SK-N-SH (cell line): ENCODE measurements around the gene GRK1.

Source experiments
- CTCF ChIP-seq: fragments of 200-600 bp; sonication (generic); IDR thresholded peaks from 2 replicates; pipeline ENCODE4 v1.6.1; 2017; ENCODE audit warnings: antibody characterized with exemption, mild to moderate bottlenecking, moderate library complexity
- GABPA ChIP-seq: IDR thresholded peaks from 2 replicates; pipeline ENCODE4 v1.4.0; 2012; ENCODE audit warnings: low read depth, mild to moderate bottlenecking
- IRF3 ChIP-seq: fragments of 150-350 bp; IDR thresholded peaks from 2 replicates; pipeline ENCODE4 v1.6.1; 2016; ENCODE audit warnings: mild to moderate bottlenecking, low read depth, low read length
- MXI1 ChIP-seq: IDR thresholded peaks from 2 replicates; pipeline ENCODE4 v1.6.1; 2012; ENCODE audit warnings: mild to moderate bottlenecking, low read depth, low read length, improper control_type of control experiment
- PBX3 ChIP-seq: IDR thresholded peaks from 2 replicates; pipeline ENCODE4; 2012
- RAD21 ChIP-seq: IDR thresholded peaks from 2 replicates; pipeline ENCODE4 v1.6.1; 2012; ENCODE audit warnings: mild to moderate bottlenecking, low read length
- SMC3 ChIP-seq: IDR thresholded peaks from 2 replicates; pipeline ENCODE4 v1.6.1; 2012; ENCODE audit warnings: low read depth, low read length, improper control_type of control experiment

GRCh38 chr13:113671066-113672001, 4.3 kb downstream of the GRK1 start:
- TF ChIP-seq GABPA = no peak
- TF ChIP-seq MXI1 = no peak
- no peak for TF ChIP-seq CTCF
- no peak for TF ChIP-seq IRF3
- no peak for TF ChIP-seq RAD21
- TF ChIP-seq SMC3 = no peak
- TF ChIP-seq PBX3 = no peak
